Panc1 (cell line): ENCODE data around the gene BZW1. TPM values are rescaled to one million over a fixed set of nuclear protein-coding genes. Genes with fewer than 3 reads are reported as not detected.

Experiments used
- ATAC-seq: fragments of 200-7000 bp; cut with Tn5 transposase; 2 replicates; pipeline ENCODE4 v1.9.1; 2020; ENCODE audit warnings: mild to moderate bottlenecking, moderate library complexity
- BruUV-seq: library from RNA; stranded (reverse); fragments of 400-500 nt; replicated peaks from 2 replicates; lab custom pipeline; 2021; lab: Mats Ljungman, UMichigan
- CTCF ChIA-PET: fragments of 300-600 bp; sonication (Branson Sonifier 250); formaldehyde crosslinking; loops from one replicate; lab custom pipeline; 2022; ENCODE audit warnings: antibody characterized with exemption; lab: Charles Lee
- POLR2A ChIA-PET: fragments of 300-600 bp; sonication (Branson Sonifier 250); formaldehyde crosslinking; loops from one replicate; lab custom pipeline; 2022; ENCODE audit warnings: antibody characterized with exemption; lab: Charles Lee
- DNase-seq: peaks from one replicate; pipeline ENCODE4 v3.0.0-alpha.2; 2010; ENCODE audit warnings: low read depth, low spot score
- H3K27ac ChIP-seq: 2 replicates; pipeline ENCODE4 v1.5.1; 2011; ENCODE audit warnings: mild to moderate bottlenecking, low read length, inconsistent platforms
- H3K27me3 ChIP-seq: fragments of 200-500 bp; sonication (Bioruptor generic); 2 replicates; pipeline ENCODE4 v1.6.0; 2014; ENCODE audit warnings: low read length, inconsistent platforms; ENCODE audit not compliant: control insufficient read depth, insufficient read depth
- H3K36me3 ChIP-seq: fragments of 200-500 bp; sonication (Bioruptor generic); 2 replicates; pipeline ENCODE4 v1.5.1; 2014; ENCODE audit warnings: inconsistent platforms, mild to moderate bottlenecking, low read length, moderate library complexity; ENCODE audit not compliant: control insufficient read depth, insufficient read depth
- H3K4me1 ChIP-seq: 2 replicates; pipeline ENCODE4 v1.5.1; 2011; ENCODE audit warnings: inconsistent platforms, mild to moderate bottlenecking, low read length, moderate library complexity; ENCODE audit not compliant: control insufficient read depth, insufficient read depth
- H3K4me3 ChIP-seq, 2 experiments: 2 replicates each; pipeline ENCODE4 v1.5.1; 2011 to 2012; ENCODE audit warnings: low read depth in 2 of 2, low read length in 2 of 2, mild to moderate bottlenecking in 2 of 2, inconsistent platforms in 1 of 2, moderate library complexity in 1 of 2
- H3K9me3 ChIP-seq: fragments of 200-500 bp; sonication (Bioruptor generic); 2 replicates; pipeline ENCODE4 v1.5.1; 2014; ENCODE audit warnings: low read depth, mild to moderate bottlenecking, inconsistent platforms, low read length, moderate library complexity; ENCODE audit not compliant: control insufficient read depth, insufficient read depth
- CTCF ChIP-seq: fragments of 450-650 bp; IDR thresholded peaks from 2 replicates; pipeline ENCODE4 v1.5.1; 2017; ENCODE audit warnings: mild to moderate bottlenecking
- POLR2AphosphoS5 ChIP-seq: IDR thresholded peaks from 2 replicates; pipeline ENCODE4 v1.6.1; 2012; ENCODE audit warnings: mild to moderate bottlenecking, low read depth, low read length, moderate library complexity
- REST ChIP-seq, 2 experiments: IDR thresholded peaks; 2 replicates each; pipeline ENCODE4 v1.6.1; 2011 to 2012; ENCODE audit warnings: low read depth in 2 of 2, control low read depth in 1 of 2, low read length in 1 of 2, mild to moderate bottlenecking in 1 of 2, moderate library complexity in 1 of 2; ENCODE audit not compliant: insufficient read depth in 1 of 2
- SIN3A ChIP-seq: IDR thresholded peaks from 2 replicates; pipeline ENCODE4 v1.6.1; 2012; ENCODE audit warnings: low read depth, mild to moderate bottlenecking, low read length, moderate library complexity, borderline replicate concordance; ENCODE audit not compliant: insufficient read depth
- TCF7L2 ChIP-seq: IDR thresholded peaks from 2 replicates; pipeline ENCODE4 v1.6.1; 2011; ENCODE audit warnings: mild to moderate bottlenecking, low read depth, low read length, inconsistent platforms
- in situ Hi-C: cut with HindIII; loops from 2 replicates; pipeline ENCODE4 v1.10.0; 2016; ENCODE audit warnings: low sequenced_read_pairs, low pct_unique_long_range_greater_than_20kb
- intact Hi-C: fragments of 100-400 bp; cut with micrococcal nuclease; formaldehyde crosslinking; loops from one replicate; pipeline ENCODE4 v1.10.0; 2022; ENCODE audit not compliant: unreplicated experiment
- total RNA-seq: library from RNA; stranded (reverse); gene quantifications from one replicate; pipeline ENCODE4 v1.2.1, GENCODE V29; 2021; ENCODE audit not compliant: unreplicated experiment

The BZW1 gene
- total RNA-seq, 1 experiment from 2014 or later = 247 TPM

- H3K27me3 ChIP-seq = no peaks in the 10 kb centered on the region
- in situ Hi-C loops = no loop called here
- no TSS peak for BruUV-seq
Observed at GRCh38 chr2:200869014-200869413, 57.3 kb downstream of the BZW1 start.

GRCh38 chr2:200871151-200871550 lies 59.4 kb downstream of the BZW1 start:
- Histone ChIP-seq H3K4me1 (no peaks in the 10 kb centered on the region), H3K4me3 (no peak overlapping the region), H3K9me3 (no peaks in the 10 kb centered on the region), H3K27me3 (no peaks in the 10 kb centered on the region), H3K27ac (peak overlapping the region; percentile 8; the same call in 1 of the 2 replicates), H3K36me3 (no peaks in the 10 kb centered on the region)
- ATAC-seq (no peak), DNase-seq (no peak)
- in situ Hi-C loops = no loop called here
- TF ChIP-seq POLR2AphosphoS5 (no peak), TCF7L2 (no peak), REST (IDR thresholded peaks at IDR 0.05; ENCODE audit: insufficient read depth in 1 of 2, low read depth in 2 of 2, low read length in 1 of 2) (no peak), CTCF (no peak), SIN3A (no peak)
- no TSS peak for BruUV-seq
- intact Hi-C loops = no loop called here
- POLR2A ChIA-PET = no interaction called here
- CTCF ChIA-PET = no interaction called here

More at GRCh38 chr2:200869014-200869413, 57.3 kb downstream of the BZW1 start:
- no peak for DNase-seq
- ATAC-seq = no peak
- ChIA-PET POLR2A (interaction anchor here (0.5 to 0.6 kb wide), 2 partner anchors 21 to 179 kb away, joined by 3 to 4 read pairs; no protein-coding TSS in a partner anchor), CTCF (no interaction called here)
- Histone ChIP-seq H3K4me3 (no peak overlapping the region), H3K9me3 (no peaks in the 10 kb centered on the region), H3K4me1 (peaks cover 4% of the 10 kb centered on the region; the same call in 1 of the 2 replicates), H3K27ac (no peak overlapping the region), H3K36me3 (no peaks in the 10 kb centered on the region; the same call in 1 of the 2 replicates)
- TF ChIP-seq REST (IDR thresholded peaks at IDR 0.05; ENCODE audit: insufficient read depth in 1 of 2, low read depth in 2 of 2, low read length in 1 of 2) = no peak
- TF ChIP-seq SIN3A = no peak
- no peak for TF ChIP-seq POLR2AphosphoS5
- TF ChIP-seq TCF7L2 = no peak
- no peak for TF ChIP-seq CTCF
- intact Hi-C loops = no loop called here
